GM12878 (cell line): ENCODE data around the gene CFAP54. TPM values are rescaled to one million over a fixed set of nuclear protein-coding genes. Genes with fewer than 3 reads are reported as not detected.

Experiments
- NBN ChIP-seq: fragments of 450-650 bp; IDR thresholded peaks from 2 replicates; pipeline ENCODE4 v1.6.1; 2016
- POU2F2 ChIP-seq: IDR thresholded peaks from 3 replicates; pipeline ENCODE4 v1.6.1; 2011; ENCODE audit warnings: low read depth, mild to moderate bottlenecking, low read length, borderline replicate concordance
- RAD51 ChIP-seq: fragments of 450-650 bp; IDR thresholded peaks from 2 replicates; pipeline ENCODE4 v1.6.1; 2016; ENCODE audit warnings: moderate library complexity, mild to moderate bottlenecking, inconsistent platforms
- SREBF1 ChIP-seq: IDR thresholded peaks from 2 replicates; pipeline ENCODE4 v1.6.1; 2012; ENCODE audit warnings: mild to moderate bottlenecking, low read length
- ZNF592 ChIP-seq: fragments of 450-650 bp; IDR thresholded peaks from 2 replicates; pipeline ENCODE4 v1.6.1; 2017; ENCODE audit warnings: mild to moderate bottlenecking, moderate library complexity
- polyA plus RNA-seq, 11 experiments: library from polyadenylated mRNA; depleted of rRNA in 4 of 11; unstranded in 6 of 11; stranded (reverse) in 5 of 11; fragments of >200 nt; fragmentation: Nextera tagmentation in 4 of 11; fragmentation: Illumina TruSeq in 1 of 11; extraction: Ambion mirVana in 4 of 11; extraction: Trizol in 1 of 11; gene quantifications; 1 replicate in 1 of 11; 2 replicates in 10 of 11; pipeline versions ENCODE4 v1.2.1 to v1.2.3, GENCODE V29; 2011 to 2016; ENCODE audit warnings: inconsistent platforms in 2 of 11, missing spikeins in 2 of 11, low read depth in 1 of 11
- total RNA-seq, 4 experiments: library from RNA; depleted of rRNA in 3 of 4; stranded (reverse); fragments of >200 nt in 3 of 4; fragmentation: Illumina TruSeq in 1 of 4; extraction: Trizol in 1 of 4; gene quantifications; 2 replicates each; pipeline versions ENCODE4 v1.2.1 to v1.2.3, GENCODE V29; 2013 to 2021
- TF ChIP-seq, protein P1 (sequence below): IDR thresholded peaks from 2 replicates; pipeline ENCODE4 v1.6.1; 2012; ENCODE audit warnings: low read length, inconsistent platforms
- TF ChIP-seq, protein P2 (sequence below): IDR thresholded peaks from 2 replicates; pipeline ENCODE4 v1.6.1; 2011; ENCODE audit warnings: mild to moderate bottlenecking, low read depth, low read length, moderate library complexity; ENCODE audit not compliant: insufficient replicate concordance

The CFAP54 gene
- total and polyA plus RNA-seq, 10 of the 15 experiments (the other 5 are each of a cell fraction or from before 2014, with no cell fraction given), result 0.19 to 1.5 (median 0.56) TPM

- TF ChIP-seq, protein P1, sequence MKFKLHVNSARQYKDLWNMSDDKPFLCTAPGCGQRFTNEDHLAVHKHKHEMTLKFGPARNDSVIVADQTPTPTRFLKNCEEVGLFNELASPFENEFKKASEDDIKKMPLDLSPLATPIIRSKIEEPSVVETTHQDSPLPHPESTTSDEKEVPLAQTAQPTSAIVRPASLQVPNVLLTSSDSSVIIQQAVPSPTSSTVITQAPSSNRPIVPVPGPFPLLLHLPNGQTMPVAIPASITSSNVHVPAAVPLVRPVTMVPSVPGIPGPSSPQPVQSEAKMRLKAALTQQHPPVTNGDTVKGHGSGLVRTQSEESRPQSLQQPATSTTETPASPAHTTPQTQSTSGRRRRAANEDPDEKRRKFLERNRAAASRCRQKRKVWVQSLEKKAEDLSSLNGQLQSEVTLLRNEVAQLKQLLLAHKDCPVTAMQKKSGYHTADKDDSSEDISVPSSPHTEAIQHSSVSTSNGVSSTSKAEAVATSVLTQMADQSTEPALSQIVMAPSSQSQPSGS, result no peak
- TF ChIP-seq POU2F2 (no peak), ZNF592 (no peak), SREBF1 (no peak), NBN (peak; percentile 62; the same call in 1 of the 2 replicates), RAD51 (no peak)
- TF ChIP-seq, protein P2, sequence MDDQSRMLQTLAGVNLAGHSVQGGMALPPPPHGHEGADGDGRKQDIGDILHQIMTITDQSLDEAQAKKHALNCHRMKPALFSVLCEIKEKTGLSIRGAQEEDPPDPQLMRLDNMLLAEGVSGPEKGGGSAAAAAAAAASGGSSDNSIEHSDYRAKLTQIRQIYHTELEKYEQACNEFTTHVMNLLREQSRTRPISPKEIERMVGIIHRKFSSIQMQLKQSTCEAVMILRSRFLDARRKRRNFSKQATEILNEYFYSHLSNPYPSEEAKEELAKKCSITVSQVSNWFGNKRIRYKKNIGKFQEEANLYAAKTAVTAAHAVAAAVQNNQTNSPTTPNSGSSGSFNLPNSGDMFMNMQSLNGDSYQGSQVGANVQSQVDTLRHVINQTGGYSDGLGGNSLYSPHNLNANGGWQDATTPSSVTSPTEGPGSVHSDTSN, result no peak
- TF ChIP-seq, all 136 proteins: peak for 6
These were observed 13.7 kb downstream of the CFAP54 start (continued) for GRCh38 chr12:96502949-96503532.
